Fibroblast of pulmonary artery (primary cell): ENCODE data around the gene ZCCHC2.
A peak's percentile ranks its signal among the peaks of the same experiment; 100 is the strongest.

ENCODE experiments used
- DNase-seq: peaks from one replicate; pipeline ENCODE4 v3.0.0-alpha.2; 2010; ENCODE audit warnings: low read depth
- H3K4me3 ChIP-seq: replicated peaks from 2 replicates; pipeline ENCODE4 v1.5.1; 2011; ENCODE audit warnings: low read depth, mild to moderate bottlenecking, control low read depth, low read length, moderate library complexity
- CTCF ChIP-seq: IDR thresholded peaks from 2 replicates; pipeline ENCODE4 v1.5.1; 2011; ENCODE audit warnings: mild to moderate bottlenecking, control low read depth, low read length, inconsistent platforms; ENCODE audit errors: missing control alignments

The ZCCHC2 gene

GRCh38 chr18:62545098-62545497 is 22.3 kb downstream of the ZCCHC2 start:
- no peak for DNase-seq
- TF ChIP-seq CTCF = no peak
- H3K4me3 ChIP-seq = no peak overlapping the region

- no peak for TF ChIP-seq CTCF
- no peak for DNase-seq
- no peak overlapping the region for H3K4me3 ChIP-seq
These were observed 26.9 kb downstream of the ZCCHC2 start for GRCh38 chr18:62549755-62550154.

- H3K4me3 ChIP-seq = no peak overlapping the region
- no peak for TF ChIP-seq CTCF
- DNase-seq = no peak
These were observed 27.9 kb downstream of the ZCCHC2 start for GRCh38 chr18:62550746-62551145.

GRCh38 chr18:62551972-62552513 is 29.2 kb downstream of the ZCCHC2 start:
- TF ChIP-seq CTCF = no peak

GRCh38 chr18:62554061-62554815 is 31.4 kb downstream of the ZCCHC2 start:
- no peak for TF ChIP-seq CTCF
- no peak for DNase-seq

More at GRCh38 chr18:62551972-62552513, 29.2 kb downstream of the ZCCHC2 start:
- H3K4me3 ChIP-seq = no peak overlapping the region
- no peak for DNase-seq

GRCh38 chr18:62555135-62555534 is 32.3 kb downstream of the ZCCHC2 start:
- H3K4me3 ChIP-seq = no peak overlapping the region
- DNase-seq = peak; percentile 24
- TF ChIP-seq CTCF = no peak

More at GRCh38 chr18:62554061-62554815, 31.4 kb downstream of the ZCCHC2 start:
- no peak overlapping the region for H3K4me3 ChIP-seq
